PC-3 (cell line): ENCODE measurements around the gene ERBB4. TPM values are rescaled to one million over a fixed set of nuclear protein-coding genes. Genes with fewer than 3 reads are reported as not detected.

Experiments
- ATAC-seq: fragments of 200-7000 bp; cut with Tn5 transposase; 2 replicates; pipeline ENCODE4 v1.9.1; 2020; ENCODE audit warnings: mild to moderate bottlenecking, moderate library complexity
- BruUV-seq: library from RNA; stranded (reverse); fragments of 400-500 nt; replicated peaks from 2 replicates; lab custom pipeline; 2021; lab: Mats Ljungman, UMichigan
- CTCF ChIA-PET: fragments of 300-600 bp; sonication (Branson Sonifier 250); formaldehyde crosslinking; loops from one replicate; lab custom pipeline; 2022; ENCODE audit warnings: antibody characterized with exemption; lab: Charles Lee
- POLR2A ChIA-PET: fragments of 300-600 bp; sonication (Branson Sonifier 250); formaldehyde crosslinking; loops from one replicate; lab custom pipeline; 2022; ENCODE audit warnings: antibody characterized with exemption; ENCODE audit not compliant: unreplicated experiment; lab: Charles Lee
- DNase-seq: peaks from one replicate; pipeline ENCODE4 v3.0.0-alpha.2; 2015
- H2AFZ ChIP-seq: fragments of 300-600 bp; sonication (generic); 2 replicates; pipeline ENCODE4 v1.6.0; 2016; ENCODE audit warnings: antibody characterized with exemption, low read length
- H3F3A ChIP-seq: fragments of 300-600 bp; sonication (generic); one replicate; pipeline ENCODE4 v1.6.0; 2017; ENCODE audit warnings: antibody characterized with exemption, low read length, control low read depth, mild to moderate bottlenecking; ENCODE audit not compliant: unreplicated experiment
- H3K27ac ChIP-seq: fragments of 300-600 bp; sonication (generic); 2 replicates; pipeline ENCODE4 v1.5.1; 2016; ENCODE audit warnings: mild to moderate bottlenecking, low read length
- H3K27me3 ChIP-seq: fragments of 300-600 bp; sonication (generic); 2 replicates; pipeline ENCODE4 v1.6.1; 2016; ENCODE audit warnings: low read length, mixed read lengths
- H3K36me3 ChIP-seq: fragments of 300-600 bp; sonication (generic); 2 replicates; pipeline ENCODE4 v1.6.1; 2016; ENCODE audit warnings: low read depth, mixed run types, low read length, mixed read lengths
- H3K4me1 ChIP-seq: fragments of 300-600 bp; sonication (generic); 2 replicates; pipeline ENCODE4 v1.5.1; 2016; ENCODE audit warnings: low read length; ENCODE audit not compliant: insufficient read depth
- H3K4me2 ChIP-seq: fragments of 300-600 bp; sonication (generic); 2 replicates; pipeline ENCODE4 v1.6.0; 2016; ENCODE audit warnings: low read length
- H3K4me3 ChIP-seq: fragments of 300-600 bp; sonication (generic); 2 replicates; pipeline ENCODE4 v1.5.1; 2016; ENCODE audit warnings: mild to moderate bottlenecking, low read length, mixed read lengths
- H3K79me2 ChIP-seq: fragments of 300-600 bp; sonication (generic); 2 replicates; pipeline ENCODE4 v1.6.1; 2017; ENCODE audit warnings: low read length, mixed read lengths
- H3K9ac ChIP-seq: fragments of 300-600 bp; sonication (generic); 2 replicates; pipeline ENCODE4 v1.6.0; 2016; ENCODE audit warnings: mild to moderate bottlenecking, low read length
- H3K9me2 ChIP-seq: fragments of 300-600 bp; sonication (generic); replicated peaks from 2 replicates; pipeline ENCODE4 v1.6.1; 2016; ENCODE audit warnings: mixed run types, low read length, mixed read lengths
- H3K9me3 ChIP-seq: fragments of 300-600 bp; sonication (generic); 2 replicates; pipeline ENCODE4 v1.6.1; 2016; ENCODE audit warnings: low read length, mixed read lengths
- H4K20me1 ChIP-seq: fragments of 300-600 bp; sonication (generic); 2 replicates; pipeline ENCODE4 v1.6.1; 2016; ENCODE audit warnings: low read length, mixed read lengths
- EZH2 ChIP-seq: fragments of 300-600 bp; sonication (generic); IDR thresholded peaks from one replicate; pipeline ENCODE4 v1.6.1; 2017; ENCODE audit warnings: antibody characterized with exemption, mild to moderate bottlenecking, low read length; ENCODE audit not compliant: unreplicated experiment
- EZH2phosphoT487 ChIP-seq: fragments of 300-600 bp; sonication (generic); IDR thresholded peaks from 2 replicates; pipeline ENCODE4 v1.6.1; 2018; ENCODE audit warnings: mild to moderate bottlenecking, antibody characterized with exemption, low read length, borderline replicate concordance
- intact Hi-C: fragments of 100-400 bp; cut with micrococcal nuclease; formaldehyde crosslinking; loops from 2 replicates; pipeline ENCODE4 v1.9.0; 2023
- total RNA-seq: library from RNA; depleted of rRNA; stranded (reverse); fragments of >200 nt; gene quantifications from 2 replicates; pipeline ENCODE4 v1.2.3, GENCODE V29; 2014
- TF ChIP-seq, protein P1 (sequence below): fragments of 300-600 bp; sonication (generic); conservative IDR thresholded peaks from 2 replicates; pipeline ENCODE4 v1.5.1; 2017; ENCODE audit warnings: antibody characterized with exemption, low read depth, mild to moderate bottlenecking, low read length

Gene ERBB4
- total RNA-seq, 1 experiment from 2014 or later, result under 0.01 TPM

DNA sequence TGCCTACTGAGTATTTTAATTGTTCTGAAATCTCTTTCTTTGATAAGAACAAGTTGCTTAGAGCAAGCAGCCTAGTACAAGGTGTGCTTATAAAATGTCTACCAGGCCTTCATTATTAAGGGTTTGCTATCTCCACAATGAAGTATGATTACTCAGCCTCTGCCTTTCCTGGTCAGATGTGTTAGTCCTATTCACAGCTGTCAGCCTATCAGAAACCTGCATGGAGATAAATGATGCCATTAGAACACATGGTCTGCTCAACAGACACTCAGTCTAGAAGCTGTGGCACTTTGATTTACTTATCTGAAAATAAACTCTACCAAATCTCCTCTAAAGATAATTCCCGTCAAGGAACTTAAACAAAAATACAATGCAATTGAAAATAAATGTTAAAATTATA lies 448.7 kb downstream of the ERBB4 start:
- Histone ChIP-seq H3K4me1 (no peaks in the 10 kb centered on the region), H4K20me1 (no peaks in the 10 kb centered on the region), H3K9me2 (no peaks in the 10 kb centered on the region), H2AFZ (no peak overlapping the region), H3K9ac (no peak overlapping the region), H3K9me3 (no peaks in the 10 kb centered on the region), H3K4me2 (no peak overlapping the region), H3K36me3 (no peaks in the 10 kb centered on the region), H3K79me2 (no peaks in the 10 kb centered on the region), H3K27me3 (peaks cover 3% of the 10 kb centered on the region; the same call in 1 of the 2 replicates), H3F3A (no peaks in the 10 kb centered on the region), H3K4me3 (no peak overlapping the region), H3K27ac (no peak overlapping the region)
- TF ChIP-seq, protein P1, sequence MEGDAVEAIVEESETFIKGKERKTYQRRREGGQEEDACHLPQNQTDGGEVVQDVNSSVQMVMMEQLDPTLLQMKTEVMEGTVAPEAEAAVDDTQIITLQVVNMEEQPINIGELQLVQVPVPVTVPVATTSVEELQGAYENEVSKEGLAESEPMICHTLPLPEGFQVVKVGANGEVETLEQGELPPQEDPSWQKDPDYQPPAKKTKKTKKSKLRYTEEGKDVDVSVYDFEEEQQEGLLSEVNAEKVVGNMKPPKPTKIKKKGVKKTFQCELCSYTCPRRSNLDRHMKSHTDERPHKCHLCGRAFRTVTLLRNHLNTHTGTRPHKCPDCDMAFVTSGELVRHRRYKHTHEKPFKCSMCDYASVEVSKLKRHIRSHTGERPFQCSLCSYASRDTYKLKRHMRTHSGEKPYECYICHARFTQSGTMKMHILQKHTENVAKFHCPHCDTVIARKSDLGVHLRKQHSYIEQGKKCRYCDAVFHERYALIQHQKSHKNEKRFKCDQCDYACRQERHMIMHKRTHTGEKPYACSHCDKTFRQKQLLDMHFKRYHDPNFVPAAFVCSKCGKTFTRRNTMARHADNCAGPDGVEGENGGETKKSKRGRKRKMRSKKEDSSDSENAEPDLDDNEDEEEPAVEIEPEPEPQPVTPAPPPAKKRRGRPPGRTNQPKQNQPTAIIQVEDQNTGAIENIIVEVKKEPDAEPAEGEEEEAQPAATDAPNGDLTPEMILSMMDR, result no peak
- TF ChIP-seq EZH2phosphoT487 (no peak), EZH2 (no peak)
- BruUV-seq, result no TSS peak
- ChIA-PET POLR2A (no interaction called here), CTCF (no interaction called here)
- intact Hi-C loops, result no loop called here
- no peak for ATAC-seq
- no peak for DNase-seq

DNA sequence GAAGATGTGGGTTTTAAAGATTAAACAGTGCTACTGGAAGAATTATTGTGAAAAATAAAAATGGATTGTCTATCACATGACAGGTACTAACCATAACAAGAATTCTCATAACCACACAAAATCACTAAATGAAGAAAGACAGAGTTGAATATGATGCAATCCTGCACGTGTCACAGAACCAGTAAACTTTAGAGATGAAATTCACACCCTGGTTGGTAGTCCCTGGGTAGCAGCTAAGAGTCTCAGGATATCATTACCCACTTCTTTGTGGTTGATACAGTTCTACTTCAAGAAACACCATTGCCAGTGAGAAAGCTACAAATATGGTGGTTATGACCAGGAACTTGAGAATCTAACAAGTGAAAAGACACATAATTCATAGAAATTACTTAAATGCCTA lies 450.2 kb downstream of the ERBB4 start:
- POLR2A ChIA-PET, result no interaction called here
- no peaks in the 10 kb centered on the region for H4K20me1 ChIP-seq
- CTCF ChIA-PET, result no interaction called here
- H3K9me3 ChIP-seq, result no peaks in the 10 kb centered on the region
- intact Hi-C loops, result no loop called here
- no peak overlapping the region for H3K27ac ChIP-seq
- H2AFZ ChIP-seq, result no peak overlapping the region
- H3K27me3 ChIP-seq, result peaks cover 3% of the 10 kb centered on the region; the same call in 1 of the 2 replicates
- H3K36me3 ChIP-seq, result no peaks in the 10 kb centered on the region
- ATAC-seq (no peak), DNase-seq (no peak)
- H3K4me1 ChIP-seq, result no peaks in the 10 kb centered on the region
- no peak overlapping the region for H3K9ac ChIP-seq
- no peak overlapping the region for H3K4me3 ChIP-seq
- H3K4me2 ChIP-seq, result no peak overlapping the region
- H3F3A ChIP-seq, result no peaks in the 10 kb centered on the region
- no TSS peak for BruUV-seq
- no peaks in the 10 kb centered on the region for H3K9me2 ChIP-seq
- no peaks in the 10 kb centered on the region for H3K79me2 ChIP-seq
- TF ChIP-seq, protein P1, result no peak
- TF ChIP-seq EZH2, result no peak
- no peak for TF ChIP-seq EZH2phosphoT487

DNA sequence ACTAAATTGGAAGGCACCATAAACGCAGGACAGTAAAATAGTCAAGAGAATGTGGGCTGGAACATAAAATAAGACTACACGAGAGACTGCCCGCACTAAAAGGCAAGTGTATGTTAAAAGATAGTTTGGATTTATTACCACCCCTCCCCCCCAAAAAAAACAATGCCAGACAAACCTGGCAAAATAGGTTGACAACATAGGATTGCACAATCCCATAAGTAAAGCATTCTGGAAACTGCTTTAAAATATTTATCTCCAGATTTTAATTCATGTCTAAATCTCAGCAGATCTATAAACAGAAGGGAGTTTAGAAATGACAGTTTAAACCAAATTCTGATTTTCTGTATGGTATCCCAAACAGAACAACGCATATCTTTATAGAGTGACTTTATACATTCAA lies 455.1 kb downstream of the ERBB4 start:
- CTCF ChIA-PET, result no interaction called here
- no peaks in the 10 kb centered on the region for H3K9me3 ChIP-seq
- no peak overlapping the region for H3K4me2 ChIP-seq
- no peak for TF ChIP-seq EZH2phosphoT487
- TF ChIP-seq, protein P1, result no peak
- no peak for TF ChIP-seq EZH2
- no peak overlapping the region for H3K27ac ChIP-seq
- intact Hi-C loops, result no loop called here
- POLR2A ChIA-PET, result no interaction called here
- H3K36me3 ChIP-seq, result no peaks in the 10 kb centered on the region
- H3F3A ChIP-seq, result no peaks in the 10 kb centered on the region
- no peaks in the 10 kb centered on the region for H3K79me2 ChIP-seq
- no peaks in the 10 kb centered on the region for H3K9me2 ChIP-seq
- no peak overlapping the region for H3K4me3 ChIP-seq
- H3K4me1 ChIP-seq, result no peaks in the 10 kb centered on the region
- no peaks in the 10 kb centered on the region for H4K20me1 ChIP-seq
- peaks cover 3% of the 10 kb centered on the region; the same call in 1 of the 2 replicates for H3K27me3 ChIP-seq
- no peak overlapping the region for H2AFZ ChIP-seq
- DNase-seq, result no peak
- ATAC-seq, result no peak
- BruUV-seq, result no TSS peak
- no peak overlapping the region for H3K9ac ChIP-seq
